Stimulated activated CD8-positive, alpha-beta memory T cell treated with anti-CD3 and anti-CD28 coated beads, Interleukin-2, amount 100 ng/mL, for 1 hour (primary cell): ENCODE data around the gene ICAM1.

Source experiments
- DNase-seq, 2 donors: peaks; one replicate each; pipeline ENCODE4 v3.0.0-alpha.2; 2020; ENCODE audit warnings: low read depth in 2 of 2

The ICAM1 gene

DNA sequence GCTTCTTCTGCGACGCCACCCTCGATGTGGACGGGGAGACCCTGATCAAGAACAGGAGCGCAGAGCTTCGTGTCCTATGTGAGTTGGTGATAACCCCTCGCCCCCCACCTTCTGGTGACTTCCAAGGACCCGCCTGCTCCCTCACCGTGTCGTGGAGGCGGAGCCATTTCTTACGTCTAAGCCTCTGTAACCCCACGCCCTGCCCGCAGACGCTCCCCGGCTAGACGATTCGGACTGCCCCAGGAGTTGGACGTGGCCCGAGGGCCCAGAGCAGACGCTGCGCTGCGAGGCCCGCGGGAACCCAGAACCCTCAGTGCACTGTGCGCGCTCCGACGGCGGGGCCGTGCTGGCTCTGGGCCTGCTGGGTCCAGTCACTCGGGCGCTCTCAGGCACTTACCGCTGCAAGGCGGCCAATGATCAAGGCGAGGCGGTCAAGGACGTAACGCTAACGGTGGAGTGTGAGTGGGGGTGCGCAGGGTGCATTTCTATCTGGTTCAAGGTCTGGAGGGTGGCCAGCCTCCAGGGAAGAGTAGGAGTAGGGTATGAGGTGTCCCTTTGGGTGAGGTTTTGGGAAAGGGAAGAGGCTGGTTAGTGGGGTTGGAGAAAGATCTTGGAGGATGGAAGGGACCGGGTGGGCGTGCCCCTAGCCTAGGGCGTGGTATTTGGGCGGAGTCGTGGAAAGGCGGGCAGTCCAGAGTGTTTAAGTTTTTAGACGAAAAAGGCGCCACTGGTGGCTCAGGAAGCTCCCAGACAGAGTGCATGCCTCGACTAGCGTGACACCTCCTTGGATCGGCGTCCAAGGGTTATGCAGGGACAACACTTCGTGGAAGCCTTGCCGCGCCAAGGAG lies 22.1 kb downstream of the ICAM1 start:
- DNase-seq: no peak

DNA sequence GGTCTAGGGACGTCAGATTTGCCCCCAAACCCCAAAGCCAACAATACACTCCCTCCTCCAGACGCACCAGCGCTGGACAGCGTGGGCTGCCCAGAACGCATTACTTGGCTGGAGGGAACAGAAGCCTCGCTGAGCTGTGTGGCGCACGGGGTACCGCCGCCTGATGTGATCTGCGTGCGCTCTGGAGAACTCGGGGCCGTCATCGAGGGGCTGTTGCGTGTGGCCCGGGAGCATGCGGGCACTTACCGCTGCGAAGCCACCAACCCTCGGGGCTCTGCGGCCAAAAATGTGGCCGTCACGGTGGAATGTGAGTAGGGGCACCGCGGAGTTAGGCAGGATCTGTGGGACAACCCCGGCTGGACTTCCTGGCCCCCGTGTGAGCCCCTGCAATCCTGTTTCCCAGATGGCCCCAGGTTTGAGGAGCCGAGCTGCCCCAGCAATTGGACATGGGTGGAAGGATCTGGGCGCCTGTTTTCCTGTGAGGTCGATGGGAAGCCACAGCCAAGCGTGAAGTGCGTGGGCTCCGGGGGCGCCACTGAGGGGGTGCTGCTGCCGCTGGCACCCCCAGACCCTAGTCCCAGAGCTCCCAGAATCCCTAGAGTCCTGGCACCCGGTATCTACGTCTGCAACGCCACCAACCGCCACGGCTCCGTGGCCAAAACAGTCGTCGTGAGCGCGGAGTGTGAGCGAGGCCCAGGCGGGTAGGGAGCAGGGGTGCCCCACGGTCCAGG lies 22.9 kb downstream of the ICAM1 start:
- DNase-seq: no peak

DNA sequence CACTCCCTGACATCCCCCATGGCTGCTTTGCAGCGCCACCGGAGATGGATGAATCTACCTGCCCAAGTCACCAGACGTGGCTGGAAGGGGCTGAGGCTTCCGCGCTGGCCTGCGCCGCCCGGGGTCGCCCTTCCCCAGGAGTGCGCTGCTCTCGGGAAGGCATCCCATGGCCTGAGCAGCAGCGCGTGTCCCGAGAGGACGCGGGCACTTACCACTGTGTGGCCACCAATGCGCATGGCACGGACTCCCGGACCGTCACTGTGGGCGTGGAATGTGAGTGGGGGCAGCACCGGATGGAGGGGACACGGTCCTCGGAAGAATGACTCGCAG lies 23.4 kb downstream of the ICAM1 start:
- DNase-seq: no peak

DNA sequence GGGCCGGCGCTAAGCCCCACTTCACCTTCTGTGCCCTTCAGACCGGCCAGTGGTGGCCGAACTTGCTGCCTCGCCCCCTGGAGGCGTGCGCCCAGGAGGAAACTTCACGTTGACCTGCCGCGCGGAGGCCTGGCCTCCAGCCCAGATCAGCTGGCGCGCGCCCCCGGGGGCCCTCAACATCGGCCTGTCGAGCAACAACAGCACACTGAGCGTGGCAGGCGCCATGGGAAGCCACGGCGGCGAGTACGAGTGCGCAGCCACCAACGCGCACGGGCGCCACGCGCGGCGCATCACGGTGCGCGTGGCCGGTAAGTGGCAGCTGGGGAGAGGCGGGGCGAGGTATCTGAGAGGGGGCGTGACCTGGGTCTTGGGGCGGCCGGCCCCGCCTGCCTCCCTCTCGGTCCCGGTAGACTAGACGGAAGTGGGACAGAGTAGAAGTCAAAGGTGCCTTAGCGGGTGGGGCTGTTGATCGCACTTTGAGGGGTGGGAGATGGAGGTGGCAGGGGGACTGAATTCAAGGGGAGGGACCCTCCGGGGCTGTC lies 24.5 kb downstream of the ICAM1 start:
- peak in 1 of 2 donors; percentile 48 for DNase-seq

DNA sequence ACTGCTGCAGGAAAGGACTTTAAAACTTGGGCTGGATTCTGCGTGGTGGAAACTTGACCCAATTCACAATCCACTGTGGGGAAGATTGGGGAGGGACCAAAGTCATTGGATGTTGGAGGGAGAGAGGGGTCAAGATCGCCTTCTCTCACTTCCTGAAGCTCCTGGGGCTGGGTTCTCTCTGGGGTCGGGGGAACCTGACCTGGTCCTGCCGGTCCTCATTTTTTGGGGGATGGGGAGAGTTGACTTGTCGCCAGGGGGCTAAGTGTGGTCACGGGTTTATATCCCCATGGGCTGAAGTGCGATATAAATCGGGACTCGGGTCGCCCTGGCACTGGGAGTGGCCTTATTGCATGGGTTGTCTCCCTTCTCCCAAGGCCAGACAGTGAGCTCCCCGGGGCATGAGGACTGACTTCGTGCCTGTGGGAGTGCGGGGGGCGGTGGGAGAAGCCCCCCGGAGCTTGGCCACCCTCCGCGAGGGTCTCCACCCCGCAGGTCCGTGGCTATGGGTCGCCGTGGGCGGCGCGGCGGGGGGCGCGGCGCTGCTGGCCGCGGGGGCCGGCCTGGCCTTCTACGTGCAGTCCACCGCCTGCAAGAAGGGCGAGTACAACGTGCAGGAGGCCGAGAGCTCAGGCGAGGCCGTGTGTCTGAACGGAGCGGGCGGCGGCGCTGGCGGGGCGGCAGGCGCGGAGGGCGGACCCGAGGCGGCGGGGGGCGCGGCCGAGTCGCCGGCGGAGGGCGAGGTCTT lies 25.1 kb downstream of the ICAM1 start:
- DNase-seq: no peak

DNA sequence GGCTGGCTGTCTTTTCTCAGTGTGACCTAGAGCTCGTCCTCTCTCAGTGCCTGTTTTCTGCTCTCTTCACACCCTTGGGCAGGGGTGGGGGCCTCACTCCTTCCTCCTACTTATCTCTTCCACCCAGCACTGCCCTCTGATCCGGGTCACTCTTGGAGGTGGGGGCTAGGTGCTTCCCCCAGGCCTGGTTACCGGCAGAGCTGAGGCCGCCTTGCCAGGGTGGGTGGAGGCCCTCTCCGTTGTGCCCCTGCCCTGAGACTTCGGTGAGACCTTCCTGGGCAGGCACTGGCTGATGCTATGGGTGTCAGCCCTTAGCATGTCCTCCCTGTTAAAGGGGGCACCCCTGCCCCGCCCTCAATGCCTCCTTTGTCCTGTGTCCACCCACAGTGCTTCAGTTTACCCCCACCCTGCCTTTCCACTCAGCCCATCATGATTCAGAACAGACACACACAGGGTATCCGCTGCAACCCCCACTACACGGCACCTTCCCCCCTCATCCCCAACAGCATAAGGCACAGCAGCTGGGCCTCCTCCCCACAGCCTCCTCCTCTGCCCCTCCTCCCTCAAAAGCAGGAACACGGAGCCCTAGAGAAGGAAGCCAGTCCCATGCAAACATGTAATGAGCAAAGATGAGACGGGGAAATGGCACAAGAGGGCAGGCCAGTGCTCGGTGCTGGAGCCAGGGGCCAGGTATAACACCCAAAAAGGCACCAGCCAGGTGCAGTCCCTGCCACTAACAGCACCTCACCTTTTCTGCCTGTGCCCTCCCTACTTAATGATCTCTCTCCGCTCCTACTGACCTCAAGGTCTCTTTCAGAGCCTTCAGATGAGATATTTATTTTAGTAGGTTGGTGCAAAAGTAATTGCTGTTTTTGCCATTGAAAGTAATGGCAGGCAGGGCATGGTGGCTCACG lies 28.9 kb downstream of the ICAM1 start:
- no peak for DNase-seq

DNA sequence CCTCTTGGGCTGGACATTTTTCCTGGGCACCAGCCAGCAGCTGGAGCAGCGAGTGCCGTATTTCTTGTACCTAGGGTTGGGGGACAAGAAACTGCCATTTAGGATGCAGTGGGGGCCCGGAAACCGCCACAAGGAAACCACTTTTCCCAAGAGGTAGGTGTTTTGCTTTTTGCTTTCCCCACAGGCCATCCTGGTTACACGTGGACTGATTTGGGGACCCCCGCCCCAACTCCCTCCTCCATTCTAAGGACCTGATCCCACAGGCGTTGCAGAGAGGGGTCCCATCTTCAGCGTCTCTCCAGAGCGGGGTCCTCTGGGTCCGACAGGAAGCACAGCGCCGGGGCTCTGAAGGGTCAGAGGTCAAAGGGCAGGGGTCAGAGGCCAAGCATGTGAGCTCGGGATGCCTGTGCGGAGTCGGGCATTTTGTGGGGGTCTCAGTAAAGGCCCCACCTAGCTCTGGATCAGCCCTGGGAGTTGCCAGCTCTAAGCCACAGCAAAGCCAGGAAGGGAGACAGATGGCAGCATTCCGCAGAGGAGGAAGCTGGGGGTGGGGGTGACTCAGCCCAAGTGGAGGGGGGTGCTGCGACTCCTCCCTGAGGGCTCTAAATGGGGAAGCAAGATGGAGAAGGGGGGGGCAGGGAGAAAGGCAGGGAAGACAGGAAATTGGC lies 34.4 kb downstream of the ICAM1 start:
- no peak for DNase-seq

DNA sequence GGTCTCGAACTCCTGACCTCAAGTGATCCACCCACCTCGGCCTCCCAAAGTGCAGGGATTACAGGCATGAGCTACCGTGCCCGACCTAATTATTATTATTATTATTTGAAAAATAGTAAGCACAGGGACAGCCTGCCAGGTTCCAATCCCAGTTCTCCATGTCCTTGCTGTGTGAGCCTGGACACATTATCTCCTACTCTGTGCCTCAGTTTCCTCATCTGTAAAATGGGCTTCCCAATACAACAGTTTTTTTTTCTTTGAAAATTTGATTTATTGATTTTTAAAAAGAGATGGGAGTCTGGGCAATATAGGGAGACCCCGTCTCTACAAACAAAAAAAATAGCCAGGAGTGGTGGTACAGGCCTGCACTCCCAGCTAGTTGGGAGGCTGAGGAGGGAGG lies 35.4 kb downstream of the ICAM1 start:
- DNase-seq: no peak

DNA sequence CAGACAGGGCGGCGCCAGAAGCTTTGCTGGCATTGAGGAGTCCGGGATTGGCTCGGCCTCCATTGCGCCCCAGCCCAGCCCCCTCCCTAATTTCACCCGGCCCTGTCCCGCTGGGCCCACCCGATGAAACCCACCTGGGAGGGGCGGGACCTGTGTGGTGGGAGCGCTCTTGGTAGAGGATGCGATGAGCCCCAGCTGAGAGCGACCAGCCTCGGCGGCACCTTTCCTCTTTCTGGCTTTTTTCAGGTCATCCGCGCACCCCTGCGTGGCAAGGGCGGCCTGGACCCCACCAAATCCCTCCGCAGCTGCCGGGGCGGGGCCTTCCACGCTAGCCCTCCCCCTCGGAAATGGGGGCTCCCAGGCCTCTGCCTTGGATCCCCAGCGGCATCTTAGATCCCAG lies 38.5 kb downstream of the ICAM1 start, which contains the start of gene ZGLP1:
Gene ZGLP1, minus strand, starts transcription at position 393 of the 400 bp plus-strand sequence.
- no peak for DNase-seq

DNA sequence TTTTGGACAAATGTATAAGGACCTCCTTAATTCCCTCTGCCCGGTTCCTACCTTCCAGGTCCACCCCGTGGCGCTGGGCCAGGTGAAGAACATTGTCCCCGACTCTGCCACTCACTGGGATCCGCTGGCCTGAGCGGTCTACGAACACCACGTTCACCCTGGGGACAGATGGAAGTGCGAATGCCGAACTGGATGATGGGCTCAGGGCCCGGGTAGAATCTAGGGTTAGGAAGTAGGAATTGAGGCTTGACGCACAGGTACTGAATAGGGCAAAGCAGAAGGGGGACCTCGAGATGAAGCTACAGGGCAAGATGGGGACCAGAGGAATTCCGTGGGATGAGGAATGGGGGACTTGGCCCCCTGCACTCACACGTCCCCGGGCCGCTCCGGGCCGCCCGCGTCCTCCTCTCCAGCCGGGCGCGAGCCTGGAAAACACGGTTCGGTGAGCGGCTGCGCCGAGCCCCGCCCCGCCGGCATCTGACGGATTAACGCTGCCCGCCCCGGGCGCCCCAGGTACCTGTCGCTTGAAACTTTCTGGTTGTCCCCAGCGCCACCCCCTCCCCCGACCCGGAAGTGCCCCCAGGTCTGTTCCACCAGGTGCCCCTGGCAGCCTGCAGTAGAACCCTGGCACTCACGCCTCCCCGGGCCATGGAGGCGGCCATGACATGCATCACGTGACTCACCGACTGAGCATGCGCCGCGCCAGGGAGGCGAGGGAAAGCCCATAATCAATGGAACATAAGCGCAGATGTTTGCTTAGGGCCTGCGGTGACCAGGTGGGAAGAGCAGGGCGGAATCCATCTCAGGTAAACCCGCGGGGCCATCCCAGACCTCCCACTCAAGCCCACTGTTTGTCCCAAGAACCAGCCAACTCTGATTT lies 44.7 kb downstream of the ICAM1 start, which contains the start of gene FDX2:
Gene FDX2, minus strand, starts transcription at position 681 of the 880 bp plus-strand sequence. Its CDS starts 19 bp downstream, at position 662.
- peak; percentile 82 to 88 for DNase-seq

DNA sequence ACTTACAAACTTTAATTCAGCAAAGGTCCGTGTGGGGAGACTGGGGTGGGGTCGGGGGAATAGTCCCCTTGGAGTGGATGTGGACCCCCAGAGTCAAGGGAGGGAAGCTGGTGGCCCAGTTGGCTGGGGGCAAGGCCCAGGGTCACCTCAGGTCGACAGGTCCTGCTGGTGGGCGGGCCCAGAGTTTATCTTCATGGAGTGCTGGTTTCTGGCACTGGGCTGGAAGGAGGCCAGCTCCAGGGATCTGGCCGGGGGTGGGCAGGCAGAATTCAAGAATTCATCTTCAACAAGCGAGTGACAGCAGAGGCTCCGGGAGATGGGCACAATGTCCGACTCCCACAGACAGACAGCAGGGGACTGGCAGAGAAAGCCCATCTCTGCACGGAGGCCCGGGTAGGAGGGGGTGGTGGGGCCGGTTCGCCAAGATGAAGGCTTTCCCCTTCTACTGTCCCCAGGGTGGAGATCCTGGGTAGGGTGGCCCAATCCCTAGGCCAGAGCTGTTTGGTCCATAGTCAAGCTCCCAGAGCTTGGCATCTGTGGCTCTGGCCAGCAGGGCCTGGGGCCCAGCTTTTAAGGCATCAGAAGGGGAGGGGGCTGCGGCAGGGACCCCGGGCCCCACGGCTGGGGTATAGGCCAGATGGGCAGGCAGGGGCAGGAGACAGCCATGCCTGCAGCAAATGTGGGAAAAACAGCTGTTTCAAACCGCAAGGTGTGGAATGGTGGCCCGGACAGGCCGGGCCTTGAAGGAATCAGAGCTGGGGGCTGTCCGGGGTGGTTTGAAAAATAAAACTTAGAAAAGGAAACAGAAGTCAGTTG lies 45.5 kb downstream of the ICAM1 start:
- DNase-seq: no peak

DNA sequence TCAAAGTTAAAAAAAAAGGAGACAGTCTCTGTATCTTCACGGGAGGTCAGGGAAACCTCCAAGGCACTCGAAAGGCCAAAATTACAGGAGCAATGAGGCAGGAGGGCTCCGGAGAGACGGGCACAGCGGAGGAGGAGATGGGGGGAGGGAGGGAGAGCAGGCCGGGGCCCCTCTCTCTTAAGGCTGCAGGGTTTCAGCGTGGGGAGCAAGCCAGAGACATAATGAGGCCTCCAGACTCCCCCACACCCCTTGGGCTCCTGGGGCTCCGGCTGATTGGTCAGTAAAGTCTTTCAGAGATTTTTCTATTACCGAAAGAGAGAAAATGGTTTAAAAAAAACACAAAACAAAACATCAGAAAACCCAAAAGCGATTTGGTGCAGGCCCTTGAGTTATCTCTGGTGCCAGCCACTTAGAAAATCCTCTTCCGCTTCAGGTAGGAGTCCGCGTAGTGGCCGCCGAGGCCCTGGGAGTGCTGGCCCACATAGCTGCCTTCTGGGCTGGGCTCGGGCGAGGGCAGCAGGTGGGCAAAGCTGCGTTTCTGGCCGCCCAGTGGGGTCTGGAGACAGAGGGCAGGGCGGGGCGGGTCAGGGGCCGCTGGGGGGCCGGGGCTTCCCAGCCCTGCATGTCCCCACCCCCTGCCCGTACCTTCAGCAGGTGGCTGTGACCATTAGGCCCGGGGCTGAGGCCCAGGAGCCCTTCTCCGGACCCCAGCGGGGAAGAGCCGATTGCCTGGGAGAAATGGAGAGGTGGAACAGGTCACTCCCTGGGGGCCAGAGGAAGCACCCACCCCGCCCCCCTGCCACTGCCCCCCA lies 46.3 kb downstream of the ICAM1 start:
- DNase-seq: no peak

DNA sequence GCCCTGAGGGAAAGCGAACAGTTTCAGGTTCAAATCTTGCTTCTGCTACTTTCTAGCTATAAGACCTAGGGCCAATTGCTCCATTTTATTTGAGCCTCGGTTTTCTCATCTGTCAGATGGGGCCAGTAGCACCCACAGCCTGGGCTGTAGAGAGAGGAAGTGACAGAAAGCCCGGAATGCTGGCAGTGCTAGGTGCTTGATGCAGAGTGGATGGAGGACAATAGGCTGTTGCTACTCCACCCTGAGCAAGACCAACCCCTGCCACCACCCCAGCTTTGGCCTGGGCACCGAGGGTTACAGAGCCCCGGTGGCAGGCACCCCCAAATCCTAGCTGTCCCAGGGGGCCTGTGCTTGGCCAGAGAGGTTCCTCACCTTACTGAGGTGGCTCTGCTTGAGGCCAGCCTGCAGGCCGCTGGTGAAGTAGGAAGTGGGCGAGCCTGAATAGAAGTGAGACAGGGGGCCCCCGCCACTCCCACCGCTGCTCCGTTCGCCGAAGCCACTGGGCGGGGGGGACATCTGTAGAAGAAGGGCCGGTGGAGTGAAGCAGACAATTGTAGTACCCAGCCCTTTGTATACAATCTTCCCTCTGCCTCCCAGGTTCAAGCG lies 47.0 kb downstream of the ICAM1 start:
- no peak for DNase-seq

DNA sequence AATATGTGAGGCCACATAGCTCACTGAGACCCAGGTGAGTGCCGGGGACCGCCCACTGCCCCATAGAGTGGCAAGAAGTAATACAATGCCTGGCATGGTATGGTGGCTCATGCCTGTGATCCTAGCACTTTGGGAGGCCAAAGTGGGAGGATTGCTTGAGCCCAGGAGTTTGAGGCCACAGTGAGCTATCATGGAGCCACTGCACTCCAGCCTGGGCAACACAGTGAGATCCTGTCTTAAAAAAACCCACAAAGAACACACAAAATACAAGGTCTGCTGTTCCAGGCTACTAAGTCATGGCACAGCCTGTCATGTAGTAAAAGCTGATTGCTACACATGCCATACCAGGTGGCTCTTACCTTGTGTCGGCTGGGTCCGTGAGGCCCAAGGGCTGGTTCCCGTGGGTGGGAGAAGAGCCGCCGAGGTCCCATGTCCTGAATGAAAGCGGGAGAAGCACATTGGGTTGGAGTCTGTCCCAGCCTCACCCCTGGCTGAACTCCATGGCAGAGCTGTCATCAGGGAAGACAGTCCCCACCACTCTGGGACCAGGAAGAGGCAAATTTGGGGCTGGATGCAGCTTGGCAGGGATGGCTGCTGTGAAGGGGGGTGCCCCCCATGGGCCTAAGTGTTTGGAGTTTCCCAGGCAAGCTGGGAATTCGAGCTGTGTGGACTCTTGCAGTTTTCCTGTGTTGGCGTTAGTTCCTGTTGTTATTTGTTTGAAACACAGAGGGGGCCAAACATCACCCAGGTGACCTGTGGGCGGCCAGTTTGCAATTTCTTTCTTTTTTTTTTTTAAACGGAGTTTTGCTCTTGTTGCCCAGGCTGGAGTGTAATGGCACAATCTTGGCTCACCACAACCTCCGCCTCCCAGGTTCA lies 48.1 kb downstream of the ICAM1 start:
- DNase-seq: no peak

DNA sequence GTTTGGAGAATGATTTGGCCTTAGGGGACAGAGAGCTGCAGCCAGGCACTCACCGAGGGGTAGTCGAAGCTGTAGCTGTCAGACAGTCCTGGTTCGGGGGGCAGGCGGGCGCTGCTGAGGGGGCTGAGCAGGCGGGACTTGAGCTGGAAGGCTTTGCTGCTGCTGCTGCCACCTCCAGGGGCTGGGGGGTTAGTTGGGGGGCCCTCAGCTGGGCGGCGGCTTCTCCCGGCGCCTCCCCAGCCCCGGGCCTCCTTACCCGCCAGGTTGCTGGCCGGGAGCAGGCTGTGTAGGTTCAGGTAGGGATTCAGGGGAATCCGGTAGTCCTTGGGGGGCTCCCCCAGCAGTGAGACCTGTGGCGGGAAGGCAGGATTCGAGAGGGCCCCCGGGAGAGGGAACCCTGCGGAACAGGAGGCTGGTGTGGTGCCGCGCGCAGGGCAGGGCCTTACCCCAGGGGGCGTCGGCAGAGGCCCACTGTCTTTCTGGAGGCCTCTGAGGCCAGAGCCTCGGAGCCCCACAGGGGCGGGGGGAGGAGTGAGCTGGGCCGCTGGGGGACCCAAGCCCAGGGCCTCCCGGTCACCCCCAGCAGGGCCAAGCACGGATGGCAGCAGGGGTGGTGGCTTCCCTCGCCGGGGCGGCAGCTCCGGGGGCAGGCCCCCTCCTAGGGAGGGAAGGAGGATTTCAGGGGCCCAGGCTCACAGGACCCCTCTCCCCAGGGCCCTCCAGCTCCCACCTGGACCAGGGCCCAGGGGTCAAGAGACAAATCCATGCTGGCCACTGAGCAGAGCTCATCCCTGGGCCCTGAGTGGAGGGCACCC lies 49.9 kb downstream of the ICAM1 start:
- DNase-seq: no peak
